SU-DHL-6 (cell line): ENCODE results near the gene NOD2.

ENCODE experiments used
- H2AFZ ChIP-seq: fragments of 200-600 bp; sonication (generic); 2 replicates; pipeline ENCODE4 v1.6.1; 2014; ENCODE audit warnings: low read depth, mild to moderate bottlenecking, moderate library complexity, mixed read lengths, antibody characterized with exemption, low read length; ENCODE audit not compliant: severe bottlenecking
- H3F3A ChIP-seq: fragments of 200-600 bp; shearing (Covaris generic); 2 replicates; pipeline ENCODE4 v1.6.0; 2016; ENCODE audit warnings: antibody characterized with exemption, mild to moderate bottlenecking; ENCODE audit not compliant: insufficient read depth
- H3K27ac ChIP-seq: fragments of 200-600 bp; sonication (generic); 2 replicates; pipeline ENCODE4 v1.5.1; 2016; ENCODE audit warnings: low read depth, mild to moderate bottlenecking, low read length, moderate library complexity, mixed read lengths
- H3K27me3 ChIP-seq: fragments of 200-600 bp; sonication (generic), shearing (Covaris generic); 2 replicates; pipeline ENCODE4 v1.6.0; 2014; ENCODE audit warnings: mild to moderate bottlenecking, low read length
- H3K36me3 ChIP-seq: fragments of 200-600 bp; sonication (generic); 2 replicates; pipeline ENCODE4 v1.6.1; 2014; ENCODE audit warnings: mild to moderate bottlenecking, low read length, mixed read lengths
- H3K4me2 ChIP-seq: fragments of 300-600, 200-600 bp; shearing (Covaris generic), sonication (generic); 2 replicates; pipeline ENCODE4 v1.6.0; 2014; ENCODE audit warnings: low read length, low read depth, mild to moderate bottlenecking; ENCODE audit not compliant: poor library complexity, severe bottlenecking
- H3K4me3 ChIP-seq: fragments of 200-600 bp; sonication (generic); 2 replicates; pipeline ENCODE4 v1.5.1; 2014; ENCODE audit warnings: antibody characterized with exemption, low read length, mild to moderate bottlenecking, mixed read lengths; ENCODE audit not compliant: insufficient read depth, poor library complexity, severe bottlenecking
- H3K79me2 ChIP-seq: fragments of 200-600 bp; sonication (generic); 2 replicates; pipeline ENCODE4 v1.6.1; 2014; ENCODE audit warnings: mild to moderate bottlenecking, low read length, moderate library complexity; ENCODE audit not compliant: insufficient read depth
- H3K9ac ChIP-seq: fragments of 200-600 bp; sonication (generic); 2 replicates; pipeline ENCODE4 v1.7.0; 2014; ENCODE audit warnings: mild to moderate bottlenecking, low read length
- H3K9me2 ChIP-seq: fragments of 200-600 bp; sonication (generic); replicated peaks from 2 replicates; pipeline ENCODE4 v1.6.1; 2014; ENCODE audit warnings: low read length; ENCODE audit not compliant: insufficient read depth
- H3K9me3 ChIP-seq: fragments of 200-600 bp; sonication (generic); 2 replicates; pipeline ENCODE4 v1.6.1; 2014; ENCODE audit warnings: low read length, mixed read lengths; ENCODE audit not compliant: insufficient read depth
- H4K20me1 ChIP-seq: fragments of 200-600 bp; sonication (generic); 2 replicates; pipeline ENCODE4 v1.6.1; 2014; ENCODE audit warnings: low read depth, mild to moderate bottlenecking, antibody characterized with exemption, low read length, moderate library complexity, mixed read lengths
- CTCF ChIP-seq: fragments of 200-600 bp; sonication (generic); IDR thresholded peaks from one replicate; pipeline ENCODE4 v1.5.1; 2017; ENCODE audit warnings: antibody characterized with exemption, mild to moderate bottlenecking, low read length, moderate library complexity; ENCODE audit not compliant: insufficient read depth, poor library complexity, severe bottlenecking
- EZH2phosphoT487 ChIP-seq: fragments of 200-600 bp; sonication (generic), shearing (Covaris generic); conservative IDR thresholded peaks from 2 replicates; pipeline ENCODE4 v1.6.1; 2018; ENCODE audit warnings: mild to moderate bottlenecking, antibody characterized with exemption, low read length, moderate library complexity, mixed read lengths

NOD2 gene

DNA sequence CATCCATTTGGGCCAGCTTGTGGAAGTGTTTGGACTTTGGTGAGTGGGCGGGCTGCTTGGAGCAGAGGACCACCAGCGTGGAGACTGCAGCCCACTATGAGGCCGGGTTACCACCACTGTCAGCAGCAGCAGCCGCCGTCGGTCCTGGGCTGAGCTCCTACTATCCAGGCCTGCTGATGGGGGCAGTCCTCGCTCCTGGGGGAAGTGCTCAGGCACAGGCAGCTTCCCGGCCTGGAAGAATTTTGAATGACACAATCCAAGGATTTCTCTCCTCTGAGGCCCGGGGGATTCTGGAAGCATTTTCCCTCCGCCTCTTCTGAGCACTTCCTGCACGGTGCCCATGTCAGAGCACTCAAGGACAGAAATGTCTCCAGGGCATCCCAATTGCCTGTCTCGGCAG is 5.3 kb upstream of the NOD2 start:
- no peaks in the 10 kb centered on the region for H3K36me3 ChIP-seq
- no peaks in the 10 kb centered on the region for H3K9me2 ChIP-seq

DNA sequence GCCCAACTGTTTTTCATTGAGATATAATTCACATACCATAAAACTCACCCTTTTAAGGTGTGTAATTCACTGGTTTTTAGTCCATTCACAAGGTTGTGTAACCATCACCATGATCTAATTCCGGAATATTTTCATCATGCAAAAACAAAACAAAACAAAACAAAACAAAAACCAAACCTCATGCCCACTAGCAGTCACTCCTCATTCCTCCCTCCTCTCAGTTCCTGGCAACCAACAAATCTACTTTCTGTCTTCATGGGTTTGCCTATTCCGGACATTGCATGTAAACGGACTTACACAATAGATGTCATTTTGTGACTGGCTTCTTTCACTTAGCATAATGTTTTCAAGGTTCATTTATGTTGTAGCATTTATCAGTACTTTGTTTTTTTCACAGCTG is 4.5 kb upstream of the NOD2 start:
- Histone ChIP-seq H3F3A (no peaks in the 10 kb centered on the region), H3K27me3 (no peaks in the 10 kb centered on the region), H3K79me2 (no peaks in the 10 kb centered on the region), H3K4me2 (no peak overlapping the region), H3K9me2 (no peaks in the 10 kb centered on the region), H3K36me3 (no peaks in the 10 kb centered on the region), H3K4me3 (no peak overlapping the region), H3K9me3 (no peaks in the 10 kb centered on the region), H2AFZ (no peak overlapping the region), H3K9ac (no peak overlapping the region), H3K27ac (no peak overlapping the region), H4K20me1 (no peaks in the 10 kb centered on the region)
- TF ChIP-seq CTCF = no peak
- no peak for TF ChIP-seq EZH2phosphoT487

More for the DNA sequence above, 5.3 kb upstream of the NOD2 start:
- H3F3A ChIP-seq = no peaks in the 10 kb centered on the region
- H3K27me3 ChIP-seq = no peaks in the 10 kb centered on the region
- H3K9me3 ChIP-seq = no peaks in the 10 kb centered on the region
- TF ChIP-seq CTCF = no peak
- TF ChIP-seq EZH2phosphoT487 = no peak
- no peak overlapping the region for H3K4me2 ChIP-seq
- no peaks in the 10 kb centered on the region for H4K20me1 ChIP-seq
- H2AFZ ChIP-seq = no peak overlapping the region
- no peak overlapping the region for H3K4me3 ChIP-seq
- H3K9ac ChIP-seq = no peak overlapping the region
- H3K79me2 ChIP-seq = no peaks in the 10 kb centered on the region
- no peak overlapping the region for H3K27ac ChIP-seq

DNA sequence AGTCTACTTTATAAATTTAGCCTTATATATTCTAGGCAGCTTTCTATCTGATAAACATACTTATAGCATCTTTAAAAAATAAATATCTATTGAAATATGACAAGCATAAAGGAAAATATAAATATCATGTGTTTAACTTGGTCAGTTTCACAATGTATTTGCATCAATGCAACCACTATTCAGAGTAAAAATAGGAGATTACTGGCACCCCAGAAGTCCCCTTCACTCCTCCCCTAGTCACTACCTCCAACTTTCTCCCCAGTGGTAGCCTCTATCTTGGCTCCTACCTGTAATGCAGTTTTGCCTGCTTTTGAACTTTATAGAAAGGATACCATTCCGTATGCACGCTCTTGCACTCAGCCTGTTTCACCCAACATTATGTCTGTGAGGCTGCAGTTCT is 3.2 kb upstream of the NOD2 start:
- Histone ChIP-seq H3K27ac (no peak overlapping the region), H3F3A (no peaks in the 10 kb centered on the region), H3K9ac (no peak overlapping the region), H3K9me3 (no peaks in the 10 kb centered on the region), H3K79me2 (no peaks in the 10 kb centered on the region), H3K27me3 (no peaks in the 10 kb centered on the region), H3K36me3 (no peaks in the 10 kb centered on the region), H3K9me2 (no peaks in the 10 kb centered on the region), H4K20me1 (no peaks in the 10 kb centered on the region), H3K4me3 (no peak overlapping the region), H3K4me2 (no peak overlapping the region), H2AFZ (no peak overlapping the region)
- TF ChIP-seq EZH2phosphoT487 (no peak), CTCF (no peak)

- no peaks in the 10 kb centered on the region for H3K9me3 ChIP-seq
- H3K27me3 ChIP-seq = no peaks in the 10 kb centered on the region
- H2AFZ ChIP-seq = no peak overlapping the region
- H3K9ac ChIP-seq = no peak overlapping the region
- no peak for TF ChIP-seq EZH2phosphoT487
- no peak for TF ChIP-seq CTCF
- H3K27ac ChIP-seq = no peak overlapping the region
- no peaks in the 10 kb centered on the region for H3K36me3 ChIP-seq
- H3K4me3 ChIP-seq = no peak overlapping the region
- H4K20me1 ChIP-seq = no peaks in the 10 kb centered on the region
- no peak overlapping the region for H3K4me2 ChIP-seq
- H3K9me2 ChIP-seq = no peaks in the 10 kb centered on the region
- H3K79me2 ChIP-seq = no peaks in the 10 kb centered on the region
- no peaks in the 10 kb centered on the region for H3F3A ChIP-seq
Measured at GRCh38 chr16:50692644-50692998, 785 bp upstream of the NOD2 start.
